ENCODE data around the gene EIF4G1. TPM values are rescaled to one million over a fixed set of nuclear protein-coding genes. Genes with fewer than 3 reads are reported as not detected.

The EIF4G1 gene
- total RNA-seq, 1 experiment from 2014 or later, result 532 TPM

DNA sequence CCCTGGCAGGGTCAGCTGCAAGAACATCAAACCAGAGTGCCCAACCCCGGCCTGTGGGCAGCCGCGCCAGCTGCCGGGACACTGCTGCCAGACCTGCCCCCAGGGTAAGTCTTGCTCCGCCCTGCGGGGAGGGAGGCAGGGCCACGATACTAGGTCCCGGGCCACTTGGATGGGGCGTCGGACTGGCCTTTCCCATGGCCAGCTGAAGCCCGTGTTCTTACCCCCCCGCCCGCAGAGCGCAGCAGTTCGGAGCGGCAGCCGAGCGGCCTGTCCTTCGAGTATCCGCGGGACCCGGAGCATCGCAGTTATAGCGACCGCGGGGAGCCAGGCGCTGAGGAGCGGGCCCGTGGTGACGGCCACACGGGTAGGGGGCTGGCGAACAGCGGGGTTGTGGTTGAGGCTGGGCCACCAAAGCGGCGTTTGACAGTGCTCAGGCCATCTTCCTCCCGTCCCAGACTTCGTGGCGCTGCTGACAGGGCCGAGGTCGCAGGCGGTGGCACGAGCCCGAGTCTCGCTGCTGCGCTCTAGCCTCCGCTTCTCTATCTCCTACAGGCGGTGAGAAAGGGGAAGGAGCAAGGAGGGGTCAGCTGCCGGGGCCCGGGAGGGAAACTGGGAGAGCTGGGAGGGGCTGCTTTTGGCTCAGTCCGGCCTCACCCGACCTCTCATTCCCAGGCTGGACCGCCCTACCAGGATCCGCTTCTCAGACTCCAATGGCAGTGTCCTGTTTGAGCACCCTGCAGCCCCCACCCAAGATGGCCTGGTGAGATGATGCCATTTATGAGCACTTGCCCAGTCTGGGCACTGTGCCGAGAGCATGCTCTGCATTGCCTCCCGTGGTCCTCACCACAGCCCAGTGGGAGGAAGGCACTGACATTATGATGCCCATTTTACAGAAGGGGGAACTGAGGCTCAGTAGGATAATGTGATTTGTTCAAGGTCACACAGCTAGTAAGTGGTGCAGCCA lies 67.1 kb downstream of the EIF4G1 start:
- no peak overlapping the region for H2BK15ac ChIP-seq (ENCODE audit: low read depth, low read length)

More for the DNA sequence above, 67.1 kb downstream of the EIF4G1 start:
- Histone ChIP-seq H4K8ac (replicated peaks; ENCODE audit: insufficient read length, low read depth, low read length) (no peak overlapping the region), H2BK12ac (ENCODE audit: insufficient read length, low read depth, low read length) (no peak overlapping the region), H4K91ac (ENCODE audit: insufficient read length, low read depth, low read length) (no peak overlapping the region), H3T11ph (ENCODE audit: low read length) (no peak overlapping the region), H2BK120ac (ENCODE audit: low read depth, low read length, poor library complexity, severe bottlenecking) (no peak overlapping the region), H3K18ac (ENCODE audit: insufficient read length, low read depth, low read length) (no peak overlapping the region), H3K56ac (ENCODE audit: insufficient read length, low read depth, low read length) (no peak overlapping the region), H2BK5ac (ENCODE audit: insufficient read length, low read length) (no peak overlapping the region), H3K27ac (ENCODE audit: insufficient read length, low read depth, low read length) (no peak overlapping the region), H3K9me3 (ENCODE audit: control insufficient read depth, low read depth, low read length) (no peaks in the 10 kb centered on the region), H3K23me2 (ENCODE audit: insufficient read length, low read depth, low read length, poor library complexity, severe bottlenecking) (peaks cover 9% of the 10 kb centered on the region), H3K4ac (ENCODE audit: low read depth, low read length) (no peak overlapping the region), H3K14ac (ENCODE audit: insufficient read depth, low read length) (no peak overlapping the region; the same call in 1 of the 2 replicates), H3K4me1 (ENCODE audit: insufficient read depth, low read length) (peaks cover 6% of the 10 kb centered on the region; the same call in 1 of the 2 replicates), H3K79me1 (ENCODE audit: insufficient read depth, low read depth, low read length, poor library complexity, severe bottlenecking) (no peaks in the 10 kb centered on the region), H4K5ac (ENCODE audit: insufficient read length, low read depth, low read length) (no peak overlapping the region), H2AFZ (ENCODE audit: low read length) (no peak overlapping the region), H2AK5ac (ENCODE audit: insufficient read length, low read length) (no peak overlapping the region), H3K27me3 (ENCODE audit: insufficient read depth, low read length) (peaks cover 33% of the 10 kb centered on the region), H3K23ac (ENCODE audit: insufficient read length, low read depth, low read length) (no peak overlapping the region), H3K9ac (ENCODE audit: extremely low read depth, insufficient read length, low read length) (no peak overlapping the region), H2BK20ac (ENCODE audit: low read depth, low read length, poor library complexity, severe bottlenecking) (no peak overlapping the region), H3K4me2 (ENCODE audit: insufficient read depth, insufficient read length, low read length) (peak overlapping the region; percentile 80), H3K79me2 (ENCODE audit: insufficient read depth, low read length) (no peaks in the 10 kb centered on the region), H4K20me1 (ENCODE audit: control insufficient read depth, insufficient read depth, insufficient read length) (peaks cover 2% of the 10 kb centered on the region)
- no peak for DNase-seq
- Mint-ChIP-seq H3K4me1 (peaks cover 29 to 32% of the 10 kb centered on the region in 2 experiments), H3K36me3 (ENCODE audit: insufficient read depth in 1 of 3, low read depth in 3 of 3) (no peaks in the 10 kb centered on the region), H3K27ac (no peak overlapping the region), H3K9me3 (peaks cover 0 to 3% of the 10 kb centered on the region in 2 experiments; a peak in 3 of 5 replicates), H3K27me3 (ENCODE audit: low read depth) (peaks cover 79% of the 10 kb centered on the region), H3K4me3 (peak overlapping the region; percentile 61 to 82)
- TF ChIP-seq, protein P1, sequence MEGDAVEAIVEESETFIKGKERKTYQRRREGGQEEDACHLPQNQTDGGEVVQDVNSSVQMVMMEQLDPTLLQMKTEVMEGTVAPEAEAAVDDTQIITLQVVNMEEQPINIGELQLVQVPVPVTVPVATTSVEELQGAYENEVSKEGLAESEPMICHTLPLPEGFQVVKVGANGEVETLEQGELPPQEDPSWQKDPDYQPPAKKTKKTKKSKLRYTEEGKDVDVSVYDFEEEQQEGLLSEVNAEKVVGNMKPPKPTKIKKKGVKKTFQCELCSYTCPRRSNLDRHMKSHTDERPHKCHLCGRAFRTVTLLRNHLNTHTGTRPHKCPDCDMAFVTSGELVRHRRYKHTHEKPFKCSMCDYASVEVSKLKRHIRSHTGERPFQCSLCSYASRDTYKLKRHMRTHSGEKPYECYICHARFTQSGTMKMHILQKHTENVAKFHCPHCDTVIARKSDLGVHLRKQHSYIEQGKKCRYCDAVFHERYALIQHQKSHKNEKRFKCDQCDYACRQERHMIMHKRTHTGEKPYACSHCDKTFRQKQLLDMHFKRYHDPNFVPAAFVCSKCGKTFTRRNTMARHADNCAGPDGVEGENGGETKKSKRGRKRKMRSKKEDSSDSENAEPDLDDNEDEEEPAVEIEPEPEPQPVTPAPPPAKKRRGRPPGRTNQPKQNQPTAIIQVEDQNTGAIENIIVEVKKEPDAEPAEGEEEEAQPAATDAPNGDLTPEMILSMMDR (conservative IDR thresholded peaks at IDR 0.05), result no peak
- WGBS (ENCODE audit: extremely low coverage, insufficient read length, low lambda C conversion rate), result no CpG with 5 or more reads among the region's 55 CpGs
